ENCODE data around the gene PLA2G2E.
A peak's percentile ranks its signal among the peaks of the same experiment; 100 is the strongest.
"Not testable (repeated sequence)": the region's sequence is repeated elsewhere in the genome, so short reads cannot be mapped to it uniquely, and the experiment has no call there.

PLA2G2E gene

DNA sequence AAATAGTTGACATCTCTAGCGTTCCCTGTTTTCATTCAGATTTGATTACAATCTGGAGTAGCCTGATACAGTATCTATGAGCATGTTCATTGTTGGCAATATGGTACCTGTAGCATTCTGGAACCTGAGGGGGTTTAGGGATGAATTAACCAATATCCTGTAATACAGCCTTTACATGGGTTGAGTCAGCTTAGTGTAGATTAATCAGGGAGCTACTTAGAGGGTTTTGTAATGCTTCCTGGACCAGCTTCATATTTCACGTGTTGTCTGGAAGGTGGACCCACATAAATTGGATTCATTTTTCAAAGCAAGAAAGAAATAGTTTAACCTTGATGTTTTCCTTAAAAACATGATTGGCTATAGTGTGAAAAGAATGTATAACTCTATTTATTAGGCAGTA lies 37.6 kb downstream of the PLA2G2E start:
- TF ChIP-seq POLR2A (IDR thresholded peaks at IDR 0.05; ENCODE audit: low read depth, low read length) = no peak
- DNase-seq (ENCODE audit: insufficient read length, low spot score) (no peak), FAIRE-seq (no peak)

DNA sequence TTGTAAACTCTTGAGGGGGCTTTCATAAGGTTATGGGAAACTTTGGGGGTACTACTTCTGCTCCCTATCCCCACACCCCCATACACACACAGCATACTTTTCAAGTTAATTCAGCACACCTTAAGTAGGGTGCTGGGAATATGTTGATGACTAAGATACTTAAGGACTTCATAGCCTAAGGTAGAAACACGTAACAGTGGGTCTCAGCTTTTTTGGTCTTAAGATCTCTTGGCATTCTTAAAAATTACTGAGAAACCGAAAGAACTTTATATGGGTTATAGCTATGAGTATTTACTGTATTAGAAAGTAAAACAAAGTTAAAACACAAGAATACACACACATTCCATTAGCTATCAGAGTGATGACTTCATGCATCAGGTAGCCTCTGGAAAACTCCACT lies 39.1 kb downstream of the PLA2G2E start:
- no peak for TF ChIP-seq POLR2A (IDR thresholded peaks at IDR 0.05; ENCODE audit: low read depth, low read length)
- DNase-seq (ENCODE audit: insufficient read length, low spot score) = no peak
- FAIRE-seq = no peak

DNA sequence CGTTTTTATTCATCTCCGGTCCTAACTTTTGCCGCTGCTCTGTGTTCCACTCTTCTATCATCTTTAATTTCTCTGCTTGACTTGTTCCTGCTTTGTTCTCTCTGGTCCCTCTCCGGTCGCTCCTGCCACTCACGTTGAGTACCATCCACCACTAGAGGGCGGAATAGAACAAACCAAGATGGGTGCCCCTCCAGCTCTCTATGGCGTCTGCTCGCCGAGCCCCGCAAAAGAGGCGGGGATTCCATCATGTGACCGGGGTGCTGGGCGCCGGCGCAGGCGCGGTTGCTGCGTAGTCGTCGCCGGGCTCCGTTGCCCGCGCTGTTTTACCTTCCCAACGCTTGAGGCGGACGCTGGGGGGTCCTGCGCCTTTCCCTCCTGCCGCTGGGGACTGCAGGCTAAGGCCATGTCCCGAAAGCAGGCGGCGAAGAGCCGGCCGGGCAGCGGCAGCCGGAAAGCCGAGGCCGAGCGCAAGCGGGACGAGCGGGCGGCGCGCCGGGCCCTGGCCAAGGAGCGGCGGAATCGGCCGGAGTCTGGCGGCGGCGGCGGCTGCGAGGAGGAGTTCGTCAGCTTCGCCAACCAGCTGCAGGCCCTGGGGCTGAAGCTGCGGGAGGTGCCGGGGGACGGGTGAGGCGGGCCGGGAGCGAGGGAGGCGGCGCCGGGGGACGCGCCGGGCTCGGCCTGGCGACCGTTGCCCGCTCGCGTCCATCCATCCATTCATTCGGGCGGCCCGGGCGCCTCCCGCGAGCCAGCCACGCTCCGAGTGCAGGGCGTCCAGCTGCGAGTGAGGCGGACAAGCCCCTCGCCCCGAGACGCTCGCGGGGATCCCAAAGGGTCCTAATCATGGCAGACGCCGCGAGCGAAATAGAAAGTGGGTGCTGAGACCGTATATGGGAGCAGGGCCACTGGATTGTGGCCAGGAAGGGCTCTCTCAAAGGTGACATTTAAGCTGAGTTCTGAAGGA lies 41.0 kb downstream of the PLA2G2E start, which contains the start of gene OTUD3:
TSS of gene OTUD3 (plus strand) at position 285 of the 961 bp plus-strand sequence. CDS start at position 404, 119 bp downstream.
- DNase-seq (ENCODE audit: insufficient read length, low spot score) (peak; percentile 87), FAIRE-seq (peak; percentile 80)
- TF ChIP-seq POLR2A (IDR thresholded peaks at IDR 0.05; ENCODE audit: low read depth, low read length) = peak; percentile 75

DNA sequence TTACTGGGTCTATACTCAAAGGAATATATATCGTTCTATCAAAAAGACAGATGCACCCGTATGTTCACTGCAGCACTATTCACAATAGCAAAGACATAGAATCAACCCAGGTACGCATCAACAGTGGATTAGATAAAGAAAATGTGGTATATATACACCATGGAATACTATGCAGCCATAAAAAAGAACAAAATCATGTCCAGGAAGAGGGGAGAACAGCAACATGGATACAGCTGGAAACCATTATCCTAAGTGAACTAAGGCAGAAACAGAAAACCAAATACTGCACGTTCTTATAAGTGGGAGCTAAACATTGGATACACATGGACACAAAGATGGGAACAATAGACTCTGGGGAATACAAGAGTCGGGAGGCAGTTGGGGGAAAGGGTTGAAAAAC lies 42.6 kb downstream of the PLA2G2E start:
- FAIRE-seq; DNase-seq (ENCODE audit: insufficient read length, low spot score): not testable (repeated sequence)

DNA sequence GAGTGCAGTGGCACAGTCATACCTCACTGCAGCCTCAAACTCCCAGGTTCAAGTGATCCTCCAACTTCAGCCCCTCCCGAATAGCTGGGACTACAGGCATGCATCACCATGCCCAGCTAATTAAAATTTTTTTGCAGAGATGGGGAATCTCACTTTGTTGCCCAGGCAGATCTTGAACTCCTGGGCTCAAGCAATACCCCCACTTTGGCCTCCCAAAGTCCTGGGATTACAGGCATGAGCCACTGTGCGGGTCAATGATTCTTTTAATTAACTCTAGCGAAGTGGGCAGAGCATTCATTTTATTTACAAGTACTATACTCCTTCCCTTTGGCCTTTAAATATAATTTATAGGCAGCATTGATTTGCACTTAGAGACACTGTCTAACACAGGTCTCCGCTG lies 43.8 kb downstream of the PLA2G2E start:
- no peak for DNase-seq (ENCODE audit: insufficient read length, low spot score)
- no peak for FAIRE-seq
- TF ChIP-seq POLR2A (IDR thresholded peaks at IDR 0.05; ENCODE audit: low read depth, low read length) = no peak

DNA sequence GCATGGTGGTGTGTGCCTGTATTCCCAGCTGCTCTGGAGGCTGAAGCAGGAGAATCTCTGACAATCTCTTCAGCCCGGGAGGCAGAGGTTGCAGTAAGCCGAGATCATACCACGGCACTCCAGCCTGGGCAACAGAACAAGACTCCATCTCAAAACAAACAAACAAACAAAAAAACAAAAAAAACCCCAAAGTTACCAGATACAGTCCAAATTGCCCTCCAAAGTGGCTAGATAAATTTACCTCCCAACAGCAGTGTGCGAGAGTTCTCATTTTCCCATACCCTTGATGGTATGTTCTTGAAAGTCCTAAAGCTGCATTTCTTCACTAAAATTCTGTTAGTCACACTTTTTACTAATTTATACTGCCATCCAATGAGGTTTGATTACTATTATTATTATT lies 44.2 kb downstream of the PLA2G2E start:
- no peak for FAIRE-seq
- TF ChIP-seq POLR2A (IDR thresholded peaks at IDR 0.05; ENCODE audit: low read depth, low read length) = no peak
- no peak for DNase-seq (ENCODE audit: insufficient read length, low spot score)

DNA sequence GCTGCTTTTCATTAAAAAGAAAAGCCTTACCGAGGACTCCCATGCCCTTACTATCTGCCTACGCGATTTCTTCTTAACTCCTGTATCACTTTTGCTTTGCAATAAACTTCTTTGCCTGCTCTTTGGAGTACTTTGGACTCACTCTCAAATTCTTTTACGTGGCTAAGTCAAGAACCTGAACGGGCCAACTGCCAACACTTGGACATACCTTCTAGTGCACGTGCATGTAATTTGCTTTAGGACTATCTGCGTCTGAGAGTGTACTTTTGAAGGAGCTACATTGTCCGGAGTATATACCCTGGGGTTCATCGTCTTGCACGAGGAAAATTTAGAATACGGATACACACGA lies 44.8 kb downstream of the PLA2G2E start:
- no peak for TF ChIP-seq POLR2A (IDR thresholded peaks at IDR 0.05; ENCODE audit: low read depth, low read length)
- FAIRE-seq (no peak), DNase-seq (ENCODE audit: insufficient read length, low spot score) (no peak)

DNA sequence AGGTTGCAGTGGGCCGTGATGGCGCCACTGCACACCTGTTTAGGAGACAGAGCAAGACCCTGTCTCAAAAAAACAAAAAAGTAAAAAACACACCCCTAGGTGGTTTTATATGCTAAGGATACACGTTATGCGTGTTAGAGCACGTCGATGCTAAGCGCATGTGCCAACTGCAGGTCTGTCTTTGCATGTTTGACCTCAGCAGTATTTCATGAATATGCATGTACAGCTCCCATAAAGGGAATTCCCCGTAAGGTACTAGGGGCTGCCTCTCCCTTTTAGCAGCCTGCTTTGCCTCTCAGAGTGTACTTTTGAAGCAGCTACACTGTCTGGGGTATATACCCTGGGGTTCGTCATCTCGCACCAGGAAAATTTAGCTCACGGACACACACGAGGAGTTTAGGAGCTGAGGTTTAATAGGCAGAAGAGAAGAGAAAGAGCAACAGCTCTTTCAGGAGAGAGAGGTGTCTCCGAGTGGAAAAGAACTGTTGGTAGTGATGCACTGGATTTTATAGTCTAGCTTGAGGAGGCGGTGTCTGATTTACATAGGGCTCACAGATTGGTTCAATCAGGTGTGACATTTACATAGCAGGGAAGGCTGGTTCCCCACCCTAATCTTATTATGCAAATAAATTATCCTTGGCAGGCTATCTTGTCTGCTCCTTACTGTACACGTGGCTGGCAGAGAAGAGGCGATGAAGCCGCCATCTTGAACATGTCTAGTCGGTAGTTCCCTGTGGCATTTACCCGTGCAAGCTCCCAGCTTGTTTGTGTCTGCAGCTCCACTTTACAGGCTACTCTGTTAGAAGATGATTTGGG lies 45.4 kb downstream of the PLA2G2E start:
- DNase-seq (ENCODE audit: insufficient read length, low spot score) (no peak), FAIRE-seq (no peak)
- TF ChIP-seq POLR2A (IDR thresholded peaks at IDR 0.05; ENCODE audit: low read depth, low read length) = no peak

DNA sequence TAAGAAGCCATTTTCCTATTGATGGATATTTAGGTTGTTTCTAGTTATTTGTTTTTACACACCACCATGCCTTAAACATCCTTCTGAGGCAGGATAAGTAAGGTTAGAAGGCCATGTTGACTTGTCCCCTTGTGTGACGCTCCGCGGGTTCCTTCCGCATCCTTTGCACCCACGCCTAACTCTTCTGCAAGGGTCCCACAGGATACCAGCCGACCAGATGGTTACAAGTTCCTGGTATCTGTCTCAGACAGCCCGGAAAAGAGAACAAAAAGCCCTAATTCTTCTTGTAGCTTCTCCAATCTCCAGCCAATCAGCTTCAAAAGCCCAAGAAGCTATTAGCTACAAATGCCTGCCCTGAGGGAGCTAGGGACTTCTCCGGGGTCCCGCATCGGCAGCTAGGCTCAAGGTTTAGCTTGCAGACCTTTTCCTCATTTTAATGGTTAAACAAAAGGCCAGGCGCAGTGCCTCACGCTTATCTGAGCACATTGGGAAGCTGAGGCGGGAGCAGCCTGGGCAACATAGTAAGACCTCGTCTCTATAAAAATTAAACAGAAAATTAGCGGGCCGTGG lies 46.2 kb downstream of the PLA2G2E start:
- FAIRE-seq = no peak
- no peak for TF ChIP-seq POLR2A (IDR thresholded peaks at IDR 0.05; ENCODE audit: low read depth, low read length)
- DNase-seq (ENCODE audit: insufficient read length, low spot score) = no peak

DNA sequence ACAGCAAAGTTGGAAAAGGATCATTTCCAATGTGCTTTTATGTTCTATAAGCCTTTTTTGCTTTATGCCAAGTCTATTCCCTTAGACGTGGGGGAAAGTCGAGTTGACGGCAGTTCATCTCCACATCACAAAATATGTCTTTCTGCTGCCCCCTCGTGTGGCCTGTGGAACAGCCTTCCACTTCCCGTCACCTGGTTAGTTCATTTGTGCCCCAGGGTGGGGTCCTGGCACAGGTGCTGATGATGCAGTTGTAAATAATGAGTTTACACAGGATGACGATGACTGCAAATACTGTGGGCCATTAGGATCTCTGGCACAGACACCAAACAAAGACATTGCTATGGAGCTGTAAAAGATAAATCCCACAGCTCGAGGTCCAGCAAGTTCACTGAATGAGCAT lies 51.2 kb downstream of the PLA2G2E start:
- no peak for DNase-seq (ENCODE audit: insufficient read length, low spot score)
- no peak for TF ChIP-seq POLR2A (IDR thresholded peaks at IDR 0.05; ENCODE audit: low read depth, low read length)
- FAIRE-seq = no peak

Measured in H54 (cell line).